Stimulated activated naive CD8-positive, alpha-beta T cell treated with anti-CD3 and anti-CD28 coated beads, Interleukin-15, Interleukin-2, amounts not matched to agents 100 ng/mL and 50 ng/mL, for 24 hours (primary cell): ENCODE measurements around the gene LRIT3.
"Not testable (repeated sequence)": the region's sequence is repeated elsewhere in the genome, so short reads cannot be mapped to it uniquely, and the experiment has no call there.

Source experiments
- H3K27ac Mint-ChIP-seq: one replicate; pipeline ENCODE4 v1.8.0; 2021; ENCODE audit warnings: mild to moderate bottlenecking, mixed read lengths
- H3K27me3 Mint-ChIP-seq: one replicate; pipeline ENCODE4 v1.8.0; 2021; ENCODE audit warnings: mixed read lengths
- H3K36me3 Mint-ChIP-seq: one replicate; pipeline ENCODE4 v1.8.0; 2021; ENCODE audit warnings: low read depth, mixed read lengths
- H3K4me1 Mint-ChIP-seq: one replicate; pipeline ENCODE4 v1.8.0; 2021; ENCODE audit warnings: low read depth, mixed read lengths
- H3K4me3 Mint-ChIP-seq: one replicate; pipeline ENCODE4 v1.8.0; 2021; ENCODE audit warnings: mild to moderate bottlenecking, mixed read lengths
- H3K9me3 Mint-ChIP-seq: one replicate; pipeline ENCODE4 v1.8.0; 2021; ENCODE audit warnings: mixed read lengths

LRIT3 gene

GRCh38 chr4:109873791-109874514 lies 26.0 kb downstream of the LRIT3 start:
- Mint-ChIP-seq H3K9me3 (no peaks in the 10 kb centered on the region), H3K36me3 (peaks cover 5% of the 10 kb centered on the region), H3K4me1 (no peaks in the 10 kb centered on the region), H3K27me3 (peaks cover 17% of the 10 kb centered on the region), H3K4me3 (no peak overlapping the region), H3K27ac (no peak overlapping the region)

- H3K27ac Mint-ChIP-seq: no peak overlapping the region
Observed at GRCh38 chr4:109875106-109875505, 27.2 kb downstream of the LRIT3 start.

DNA sequence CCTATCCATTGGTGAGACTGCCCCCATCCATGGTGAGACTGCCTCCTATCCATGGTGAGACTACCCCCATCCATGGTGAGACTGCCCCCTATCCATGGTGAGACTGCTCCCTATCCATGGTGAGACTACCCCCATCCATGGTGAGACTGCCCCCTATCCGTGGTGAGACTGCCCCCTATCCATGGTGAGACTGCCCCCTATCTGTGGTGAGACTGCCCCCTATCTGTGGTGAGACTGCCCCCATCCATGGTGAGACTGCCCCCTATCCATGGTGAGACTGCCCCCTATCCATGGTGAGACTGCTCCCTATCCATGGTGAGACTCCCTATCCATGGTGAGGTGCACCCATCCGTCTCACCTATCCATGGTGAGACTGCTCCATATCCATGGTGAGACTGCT lies 27.6 kb downstream of the LRIT3 start:
- not testable (repeated sequence) for H3K4me1 Mint-ChIP-seq, H3K9me3 Mint-ChIP-seq, H3K4me3 Mint-ChIP-seq, H3K27ac Mint-ChIP-seq, H3K36me3 Mint-ChIP-seq
- peaks cover 17% of the 10 kb centered on the region for H3K27me3 Mint-ChIP-seq

More at GRCh38 chr4:109875106-109875505, 27.2 kb downstream of the LRIT3 start:
- H3K4me3 Mint-ChIP-seq: no peak overlapping the region
- H3K36me3 Mint-ChIP-seq: no peaks in the 10 kb centered on the region
- no peaks in the 10 kb centered on the region for H3K4me1 Mint-ChIP-seq
- H3K27me3 Mint-ChIP-seq: peaks cover 17% of the 10 kb centered on the region
- H3K9me3 Mint-ChIP-seq: no peaks in the 10 kb centered on the region

DNA sequence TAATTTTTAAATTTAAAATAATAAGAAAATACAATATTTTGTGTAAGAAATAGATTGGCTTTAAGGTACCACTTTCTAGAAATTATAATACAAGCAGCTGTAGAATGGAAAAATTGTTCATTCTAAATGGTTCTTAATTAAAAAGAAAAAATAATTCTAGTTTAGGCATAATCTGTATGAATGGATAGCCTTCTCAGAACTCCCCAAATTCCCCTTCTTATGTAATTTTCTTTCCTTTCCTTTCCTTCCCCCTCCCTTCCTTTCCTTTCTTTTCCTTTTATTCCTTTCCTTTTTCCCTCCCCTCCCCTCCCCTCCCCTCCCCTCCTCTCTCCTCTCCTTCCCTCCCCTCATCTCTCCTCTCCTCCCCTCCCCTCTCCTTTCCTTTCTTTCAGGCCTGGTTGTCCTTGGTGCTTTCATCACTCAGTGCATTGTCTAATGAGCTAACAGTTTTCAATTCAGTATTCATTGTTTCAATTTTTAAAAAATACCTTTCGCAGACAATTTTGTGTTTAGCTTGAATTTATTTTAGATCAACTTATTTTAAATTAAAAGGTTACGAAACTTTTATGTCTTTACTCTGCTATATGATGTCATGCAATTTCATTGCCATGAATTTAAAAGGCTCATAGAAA lies 28.8 kb downstream of the LRIT3 start:
- no peaks in the 10 kb centered on the region for H3K36me3 Mint-ChIP-seq

GRCh38 chr4:109877400-109877799 lies 29.5 kb downstream of the LRIT3 start:
- H3K4me3 Mint-ChIP-seq: no peak overlapping the region
- no peak overlapping the region for H3K27ac Mint-ChIP-seq
- peaks cover 17% of the 10 kb centered on the region for H3K27me3 Mint-ChIP-seq
- no peaks in the 10 kb centered on the region for H3K36me3 Mint-ChIP-seq
- H3K4me1 Mint-ChIP-seq: no peaks in the 10 kb centered on the region
- H3K9me3 Mint-ChIP-seq: no peaks in the 10 kb centered on the region

More for the DNA sequence above, 28.8 kb downstream of the LRIT3 start:
- no peaks in the 10 kb centered on the region for H3K4me1 Mint-ChIP-seq
- no peak overlapping the region for H3K27ac Mint-ChIP-seq
- H3K27me3 Mint-ChIP-seq: peaks cover 17% of the 10 kb centered on the region
- no peak overlapping the region for H3K4me3 Mint-ChIP-seq
- H3K9me3 Mint-ChIP-seq: no peaks in the 10 kb centered on the region

DNA sequence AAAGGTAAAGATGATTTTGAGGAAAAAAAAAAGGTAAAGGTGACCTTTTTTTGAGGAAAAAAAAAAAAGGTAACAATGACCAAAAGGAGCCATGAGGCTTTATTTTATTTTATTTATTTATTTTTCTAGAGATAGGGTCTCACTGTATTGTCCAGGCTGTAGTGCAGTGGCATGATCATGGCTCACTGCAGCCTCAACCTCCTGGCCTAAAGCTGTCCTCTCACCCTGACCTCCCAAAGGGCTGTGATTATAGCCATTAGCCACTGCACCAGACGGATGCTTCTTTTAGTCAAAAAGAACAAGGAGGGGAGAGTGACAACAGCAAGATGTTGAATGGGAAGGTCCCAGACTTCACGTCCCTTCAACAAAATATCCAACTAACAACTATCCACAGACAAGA lies 30.4 kb downstream of the LRIT3 start:
- no peaks in the 10 kb centered on the region for H3K9me3 Mint-ChIP-seq
- no peak overlapping the region for H3K4me3 Mint-ChIP-seq
- no peaks in the 10 kb centered on the region for H3K4me1 Mint-ChIP-seq
- peaks cover 19% of the 10 kb centered on the region for H3K27me3 Mint-ChIP-seq
- H3K27ac Mint-ChIP-seq: no peak overlapping the region
- no peaks in the 10 kb centered on the region for H3K36me3 Mint-ChIP-seq

DNA sequence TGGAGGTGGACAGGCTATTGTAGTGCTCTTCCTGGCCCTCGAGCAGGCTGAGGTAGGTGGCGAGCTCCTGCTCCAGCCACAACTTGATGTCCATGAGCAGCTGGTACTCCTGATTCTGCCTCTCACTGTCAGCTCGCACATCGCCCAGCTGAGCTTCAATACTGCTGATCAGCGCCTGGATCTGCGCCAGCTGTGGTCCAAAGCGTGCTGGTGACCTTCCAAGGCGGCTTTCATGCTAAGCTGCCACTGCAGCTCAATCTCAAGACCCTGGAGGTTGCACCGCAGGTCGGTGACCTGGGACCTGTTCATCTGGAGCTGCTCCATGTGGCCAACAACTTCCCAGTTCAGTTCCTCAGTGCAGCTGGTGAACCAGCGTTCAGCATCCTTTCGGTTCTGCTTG lies 31.2 kb downstream of the LRIT3 start:
- H3K27me3 Mint-ChIP-seq: peaks cover 19% of the 10 kb centered on the region
- no peaks in the 10 kb centered on the region for H3K9me3 Mint-ChIP-seq
- H3K4me1 Mint-ChIP-seq: no peaks in the 10 kb centered on the region
- H3K27ac Mint-ChIP-seq: no peak overlapping the region
- H3K4me3 Mint-ChIP-seq: no peak overlapping the region
- no peaks in the 10 kb centered on the region for H3K36me3 Mint-ChIP-seq

DNA sequence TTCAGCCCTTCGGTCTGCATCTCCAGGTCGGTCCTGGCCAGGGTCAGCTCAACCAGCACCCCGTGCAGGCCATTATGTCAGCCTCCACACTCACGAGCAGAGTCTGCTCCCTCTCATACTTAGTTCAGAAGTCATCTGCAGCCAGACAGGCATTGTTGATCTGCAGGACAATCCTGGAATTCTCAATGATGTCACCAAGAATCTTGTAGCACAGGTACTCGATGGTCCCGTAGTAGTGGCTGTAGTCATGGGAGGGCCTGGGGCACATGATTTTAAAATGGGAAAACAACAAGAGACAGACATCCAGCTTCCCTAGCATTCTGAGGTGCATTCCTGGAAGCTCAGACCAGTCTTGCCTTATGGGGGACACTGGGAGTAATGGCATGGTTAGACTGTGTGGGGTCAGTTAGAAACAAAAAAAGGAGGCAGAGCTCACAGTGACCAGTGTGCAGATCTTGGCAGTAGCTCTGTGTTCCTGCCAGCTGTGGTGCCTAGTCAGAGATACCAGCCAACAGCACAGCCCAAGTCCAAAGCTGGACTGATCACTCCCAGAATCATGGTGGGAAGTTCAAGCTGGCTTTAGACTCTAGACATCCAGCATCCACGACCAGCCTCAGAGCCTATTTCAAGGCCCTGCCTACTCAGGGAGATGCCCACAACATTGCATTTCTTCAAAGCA lies 31.9 kb downstream of the LRIT3 start:
- H3K27me3 Mint-ChIP-seq: peaks cover 19% of the 10 kb centered on the region
- no peaks in the 10 kb centered on the region for H3K36me3 Mint-ChIP-seq
- H3K27ac Mint-ChIP-seq: no peak overlapping the region
- H3K9me3 Mint-ChIP-seq: no peaks in the 10 kb centered on the region
- no peak overlapping the region for H3K4me3 Mint-ChIP-seq
- H3K4me1 Mint-ChIP-seq: no peaks in the 10 kb centered on the region

DNA sequence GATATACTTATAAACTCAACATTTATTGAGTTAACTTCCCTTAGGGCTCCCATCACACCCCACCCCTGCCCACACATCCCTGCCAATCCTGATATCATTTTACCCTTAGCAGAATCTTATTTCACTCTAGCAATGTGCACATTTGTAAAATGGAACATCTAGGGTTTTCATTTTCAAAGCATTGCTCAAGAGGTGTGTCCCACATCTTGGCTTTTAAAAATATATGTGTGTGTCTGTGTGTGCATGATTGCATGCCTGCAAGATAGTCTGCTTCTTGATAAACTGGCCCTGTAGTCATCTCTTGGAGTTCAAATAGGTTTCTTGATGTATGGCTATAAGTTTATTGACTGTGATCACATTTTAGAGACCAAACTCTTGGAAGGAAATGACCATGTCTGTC lies 38.4 kb downstream of the LRIT3 start:
- no peaks in the 10 kb centered on the region for H3K9me3 Mint-ChIP-seq
- H3K27ac Mint-ChIP-seq: no peak overlapping the region
- H3K4me3 Mint-ChIP-seq: no peak overlapping the region
- no peaks in the 10 kb centered on the region for H3K36me3 Mint-ChIP-seq
- no peaks in the 10 kb centered on the region for H3K4me1 Mint-ChIP-seq
- peaks cover 3% of the 10 kb centered on the region for H3K27me3 Mint-ChIP-seq

- Mint-ChIP-seq H3K36me3 (no peaks in the 10 kb centered on the region), H3K4me1 (no peaks in the 10 kb centered on the region), H3K4me3 (no peak overlapping the region), H3K27ac (no peak overlapping the region), H3K27me3 (peaks cover 3% of the 10 kb centered on the region), H3K9me3 (no peaks in the 10 kb centered on the region)
Observed at GRCh38 chr4:109887071-109887470, 39.2 kb downstream of the LRIT3 start.

DNA sequence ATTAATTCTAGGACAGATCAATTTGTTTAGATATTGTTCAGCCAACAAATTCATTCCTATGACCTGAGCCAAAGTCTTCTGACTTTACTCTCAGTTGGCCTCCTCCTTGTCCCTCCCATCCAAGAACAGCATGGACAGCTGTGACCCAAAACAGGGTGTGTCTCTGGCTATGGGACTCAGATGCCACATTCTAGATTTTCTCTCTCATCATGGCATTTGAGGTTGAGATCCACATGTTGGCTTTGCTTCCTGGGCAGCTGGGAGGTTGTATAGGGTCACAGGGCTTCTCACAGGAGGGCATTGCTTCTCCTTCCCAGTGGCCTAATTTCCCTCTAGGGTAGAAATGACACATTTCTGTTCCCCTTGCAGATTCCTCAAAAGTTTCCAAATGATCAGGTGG lies 42.2 kb downstream of the LRIT3 start:
- no peaks in the 10 kb centered on the region for H3K27me3 Mint-ChIP-seq

GRCh38 chr4:109902559-109903251 lies 54.8 kb downstream of the LRIT3 start:
- no peak overlapping the region for H3K4me3 Mint-ChIP-seq
- peaks cover 34% of the 10 kb centered on the region for H3K27me3 Mint-ChIP-seq
- no peaks in the 10 kb centered on the region for H3K4me1 Mint-ChIP-seq
- H3K27ac Mint-ChIP-seq: no peak overlapping the region
- no peaks in the 10 kb centered on the region for H3K36me3 Mint-ChIP-seq
- peaks cover 9% of the 10 kb centered on the region for H3K9me3 Mint-ChIP-seq

More for the DNA sequence above, 42.2 kb downstream of the LRIT3 start:
- Mint-ChIP-seq H3K4me1 (no peaks in the 10 kb centered on the region), H3K36me3 (no peaks in the 10 kb centered on the region), H3K27ac (no peak overlapping the region), H3K4me3 (no peak overlapping the region), H3K9me3 (no peaks in the 10 kb centered on the region)

DNA sequence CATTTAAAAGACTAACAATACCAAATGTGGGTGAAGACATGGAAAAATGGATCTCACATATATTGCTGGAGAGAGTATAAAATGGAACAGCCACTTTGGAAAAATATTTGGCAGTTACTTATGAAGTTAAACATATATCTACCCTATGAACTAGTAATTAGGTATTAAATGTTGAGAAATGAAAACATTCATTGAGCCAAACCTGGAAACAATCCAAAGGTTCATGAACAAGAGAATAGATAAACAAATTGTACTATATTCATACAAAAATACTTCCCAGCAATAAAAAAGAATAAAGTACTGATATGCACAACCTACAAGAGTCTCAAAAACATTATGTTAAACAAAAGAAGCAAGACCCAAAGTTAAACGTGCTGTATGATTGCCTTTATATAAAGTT lies 60.8 kb downstream of the LRIT3 start:
- Mint-ChIP-seq H3K36me3 (no peaks in the 10 kb centered on the region), H3K4me3 (no peak overlapping the region), H3K9me3 (peaks cover 5% of the 10 kb centered on the region)

DNA sequence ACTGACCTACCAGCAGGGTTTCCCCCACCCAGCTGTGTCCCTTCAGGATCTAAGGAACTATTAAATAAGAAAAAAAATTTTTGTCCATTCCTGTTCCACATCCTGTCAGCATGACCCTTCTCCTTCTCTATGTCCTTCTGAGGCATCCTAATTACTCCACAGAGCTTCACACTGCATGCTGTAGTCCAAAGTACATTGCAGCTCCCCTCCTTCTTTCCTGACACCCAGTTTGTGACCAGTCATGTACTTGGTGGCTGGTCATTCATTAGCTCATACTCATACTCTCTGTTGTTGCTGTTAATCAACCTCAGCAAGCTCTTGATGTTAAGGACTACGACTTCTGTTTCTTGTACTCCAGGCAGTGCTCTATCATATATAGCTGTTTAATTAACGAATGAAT lies 62.3 kb downstream of the LRIT3 start:
- H3K9me3 Mint-ChIP-seq: peaks cover 5% of the 10 kb centered on the region
- no peaks in the 10 kb centered on the region for H3K36me3 Mint-ChIP-seq
- no peak overlapping the region for H3K27ac Mint-ChIP-seq
- peaks cover 52% of the 10 kb centered on the region for H3K27me3 Mint-ChIP-seq
- peaks cover 6% of the 10 kb centered on the region for H3K4me1 Mint-ChIP-seq
- no peak overlapping the region for H3K4me3 Mint-ChIP-seq

More for the DNA sequence above, 60.8 kb downstream of the LRIT3 start:
- Mint-ChIP-seq H3K27ac (no peak overlapping the region), H3K4me1 (peaks cover 6% of the 10 kb centered on the region), H3K27me3 (peaks cover 55% of the 10 kb centered on the region)
